T follicular helper cell (primary cell): ENCODE results near the gene HTR3E.

Experiments used
- DNase-seq: peaks from one replicate; pipeline ENCODE4 v3.0.0-alpha.2; 2020; ENCODE audit warnings: low read depth

Gene HTR3E

DNA sequence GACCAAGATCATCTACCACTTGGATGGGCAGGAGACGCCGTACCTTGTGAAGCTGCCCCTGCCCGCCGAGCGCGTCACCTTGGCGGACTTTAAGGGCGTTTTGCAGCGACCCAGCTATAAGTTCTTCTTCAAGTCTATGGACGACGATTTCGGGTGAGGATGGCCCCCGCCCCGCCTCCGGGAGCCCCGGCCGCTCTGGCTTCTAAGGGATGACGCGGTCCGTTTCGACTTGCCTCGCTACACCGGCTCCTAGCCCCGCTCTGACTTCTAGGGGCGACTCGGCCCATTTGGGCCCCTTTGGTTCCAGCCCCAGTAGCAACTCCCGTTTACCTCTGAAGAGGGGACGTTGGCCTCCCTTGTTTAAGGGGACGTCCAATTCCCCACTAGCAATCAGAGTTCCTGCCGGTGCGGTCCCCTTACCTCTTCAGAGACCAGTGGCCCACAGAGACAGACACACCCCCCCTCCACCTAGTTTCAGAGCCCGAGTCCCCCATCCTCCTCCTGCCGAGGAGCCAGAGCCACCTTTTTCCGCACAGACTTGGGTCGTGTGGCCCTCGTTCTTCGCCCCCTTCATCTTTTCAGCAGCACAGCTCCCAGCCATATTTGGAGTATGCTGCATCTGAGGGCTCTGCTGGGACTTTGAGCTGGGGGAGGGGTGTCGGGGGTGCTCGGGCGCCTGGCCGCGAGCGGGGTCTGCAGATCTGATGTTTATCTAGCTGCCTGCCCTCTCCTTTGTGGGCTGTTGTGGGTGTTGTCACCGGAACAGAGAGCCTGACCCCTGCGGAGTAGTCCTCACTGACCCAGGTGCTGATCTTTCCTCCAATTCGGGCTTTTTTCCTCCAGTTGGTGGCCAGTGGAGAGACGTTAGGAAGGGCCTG, 59.0 kb downstream of the HTR3E start:
- no peak for DNase-seq

DNA sequence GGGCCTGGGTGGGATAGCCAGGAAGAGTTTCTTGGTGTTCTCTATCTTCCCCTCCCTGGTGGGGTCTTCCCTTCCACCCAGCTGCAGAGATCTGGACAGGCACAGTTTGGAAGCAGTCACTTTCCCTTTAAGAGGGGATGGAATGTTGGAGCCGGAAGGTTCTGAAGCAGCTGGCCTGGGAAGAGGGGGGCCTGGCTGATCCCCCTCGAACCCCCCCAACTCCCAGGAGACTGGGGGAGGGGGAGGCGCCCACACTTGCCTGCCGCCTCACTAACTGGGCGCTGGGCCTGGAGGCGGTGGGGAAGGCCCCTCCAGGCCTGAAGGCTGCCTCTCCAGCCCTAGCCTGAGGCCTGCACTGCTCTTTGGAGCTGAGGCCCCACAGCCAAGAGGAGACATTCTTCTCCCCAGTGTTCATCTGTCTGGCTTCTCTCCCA, 59.7 kb downstream of the HTR3E start:
- no peak for DNase-seq
